GM12864 (cell line): Measurements from ENCODE around the gene FKBP10.

Experiments
- DNase-seq: peaks from one replicate; pipeline ENCODE4 v3.0.0-alpha.2; 2011; ENCODE audit warnings: low read depth
- H3K4me3 ChIP-seq: 2 replicates; pipeline ENCODE4 v1.5.1; 2011; ENCODE audit warnings: mild to moderate bottlenecking, low read depth, low read length, control low read depth
- CTCF ChIP-seq: IDR thresholded peaks from 2 replicates; pipeline ENCODE4 v1.5.1; 2011; ENCODE audit warnings: low read depth, mild to moderate bottlenecking, moderate library complexity, low read length, control low read depth, inconsistent platforms; ENCODE audit errors: missing control alignments

Gene FKBP10

GRCh38 chr17:41769985-41770384 lies 42.8 kb upstream of the FKBP10 start:
- DNase-seq, result no peak
- TF ChIP-seq CTCF, result no peak
- H3K4me3 ChIP-seq, result peak overlapping the region; percentile 87

DNA sequence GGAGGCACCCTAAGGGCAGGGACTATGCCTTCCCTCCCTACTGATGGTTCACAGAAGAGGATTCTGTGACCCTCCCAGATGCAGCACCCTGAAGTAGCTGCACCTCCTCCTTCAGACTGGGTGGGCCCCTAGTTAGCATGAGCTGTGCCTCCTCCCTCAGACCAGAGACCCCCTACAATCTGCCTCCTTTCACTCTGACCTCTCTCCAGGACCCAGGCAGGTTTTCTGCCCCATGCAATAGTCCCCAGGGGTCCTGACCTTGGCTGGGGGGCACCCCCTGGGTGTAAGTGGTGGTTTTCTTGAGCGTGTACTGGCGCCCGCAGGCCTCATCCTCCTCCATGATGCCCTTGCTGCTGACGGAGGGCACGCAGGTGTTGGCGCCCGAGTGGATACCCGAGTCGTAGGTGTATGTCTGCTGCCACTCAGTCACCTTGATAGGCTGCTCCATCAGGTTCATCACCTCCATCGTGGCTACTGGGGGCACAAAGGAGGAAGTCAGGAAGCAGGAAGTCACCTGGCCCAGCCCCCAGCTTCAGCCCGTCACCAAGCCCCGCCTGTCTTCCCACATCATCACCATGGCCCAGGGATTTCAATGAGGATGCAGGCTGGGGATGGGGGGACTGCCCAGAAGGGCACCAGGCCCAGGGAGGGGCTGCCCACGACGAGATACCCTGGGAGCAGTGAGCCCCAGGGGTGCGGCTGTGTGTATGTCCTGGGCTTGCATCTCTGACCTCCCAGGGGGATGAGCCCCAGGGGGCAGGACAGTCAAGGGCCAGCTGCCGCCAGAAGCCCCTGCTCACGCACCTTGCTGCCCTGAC lies 41.2 kb upstream of the FKBP10 start:
- TF ChIP-seq CTCF, result no peak
- H3K4me3 ChIP-seq, result peak overlapping the region; percentile 87
- DNase-seq, result no peak

DNA sequence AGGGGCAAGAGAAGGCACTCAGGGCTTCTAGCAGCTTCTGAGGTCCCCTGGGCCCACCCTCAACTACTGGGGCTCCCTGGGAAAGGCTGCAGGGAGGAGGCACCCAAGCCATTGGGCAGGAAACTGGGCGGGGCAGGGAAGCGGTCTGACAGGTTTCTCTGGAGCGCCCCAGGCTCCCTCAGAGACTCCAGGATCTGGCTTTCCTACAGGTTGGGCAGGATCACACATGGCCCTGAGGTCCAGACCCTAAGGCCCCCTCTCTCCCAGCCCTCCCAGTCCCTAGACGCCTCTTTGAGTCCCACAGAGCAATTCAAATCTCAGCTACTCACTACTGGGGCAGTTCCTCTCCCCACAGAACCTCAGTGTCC lies 40.6 kb upstream of the FKBP10 start:
- DNase-seq, result no peak
- TF ChIP-seq CTCF, result no peak
- H3K4me3 ChIP-seq, result peak overlapping the region; percentile 87

- DNase-seq, result no peak
- no peak overlapping the region for H3K4me3 ChIP-seq
These were observed 40.1 kb upstream of the FKBP10 start for GRCh38 chr17:41772586-41773189.

DNA sequence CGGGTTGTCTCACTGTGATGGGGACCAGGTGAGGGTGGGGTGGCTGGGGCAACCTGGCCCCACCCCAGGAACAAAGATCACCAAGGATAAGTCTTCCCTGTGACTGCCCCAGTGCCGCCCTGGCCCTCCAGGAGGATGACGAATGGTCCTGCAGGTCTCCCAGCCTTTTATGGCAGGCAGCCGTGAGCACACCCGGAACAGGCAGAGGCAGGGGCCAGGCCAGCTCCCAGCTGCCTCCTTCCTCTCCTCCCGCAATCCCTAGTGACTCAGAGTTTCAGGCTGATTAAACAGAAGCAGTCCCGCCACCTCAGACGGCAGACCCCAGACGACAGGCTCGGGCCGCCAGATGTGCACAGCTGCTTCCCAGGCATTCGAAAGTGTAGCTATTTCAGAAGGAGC lies 39.6 kb upstream of the FKBP10 start:
- no peak overlapping the region for H3K4me3 ChIP-seq
- no peak for TF ChIP-seq CTCF
- no peak for DNase-seq

More at GRCh38 chr17:41772586-41773189, 40.1 kb upstream of the FKBP10 start:
- TF ChIP-seq CTCF, result no peak

GRCh38 chr17:41773731-41774193 lies 39.0 kb upstream of the FKBP10 start:
- DNase-seq, result no peak
- H3K4me3 ChIP-seq, result no peak overlapping the region
- TF ChIP-seq CTCF, result no peak
